Trophoblast cell (in vitro differentiated cells and primary cell): ENCODE data around the gene STKLD1.

Source experiments
- DNase-seq, 2 donors: peaks; one replicate each; pipeline ENCODE4 v3.0.0-alpha.2; 2016
- H2AFZ ChIP-seq: 2 replicates; pipeline ENCODE4 v1.6.1; 2013; ENCODE audit warnings: low read length, moderate library complexity, mild to moderate bottlenecking; ENCODE audit not compliant: insufficient read depth, poor library complexity
- H2AK5ac ChIP-seq: 2 replicates; pipeline ENCODE4 v1.6.1; 2013; ENCODE audit warnings: mild to moderate bottlenecking, low read length
- H2BK120ac ChIP-seq: 2 replicates; pipeline ENCODE4 v1.6.1; 2013; ENCODE audit warnings: low read length, mild to moderate bottlenecking, moderate library complexity; ENCODE audit not compliant: insufficient read depth, poor library complexity
- H2BK12ac ChIP-seq: 2 replicates; pipeline ENCODE4 v1.6.1; 2013; ENCODE audit warnings: mild to moderate bottlenecking, low read length, moderate library complexity
- H2BK5ac ChIP-seq: 2 replicates; pipeline ENCODE4 v1.6.1; 2013; ENCODE audit warnings: low read length, low read depth, moderate library complexity, mild to moderate bottlenecking; ENCODE audit not compliant: poor library complexity
- H3K14ac ChIP-seq: 2 replicates; pipeline ENCODE4 v1.6.1; 2013; ENCODE audit warnings: mild to moderate bottlenecking, low read length
- H3K18ac ChIP-seq: 2 replicates; pipeline ENCODE4 v1.6.1; 2013; ENCODE audit warnings: mild to moderate bottlenecking, low read length
- H3K23ac ChIP-seq: 2 replicates; pipeline ENCODE4 v1.6.1; 2013; ENCODE audit warnings: low read length
- H3K27ac ChIP-seq: 2 replicates; pipeline ENCODE4 v1.5.1; 2013; ENCODE audit warnings: low read depth, mild to moderate bottlenecking, inconsistent platforms, low read length, moderate library complexity
- H3K27me3 ChIP-seq: 2 replicates; pipeline ENCODE4 v1.6.1; 2013; ENCODE audit warnings: inconsistent platforms, mild to moderate bottlenecking, low read length, moderate library complexity; ENCODE audit not compliant: insufficient read depth
- H3K36me3 ChIP-seq, 2 experiments: 1 replicate in 1 of 2; 2 replicates in 1 of 2; pipeline ENCODE4 v1.6.1; 2013; ENCODE audit warnings: low read length in 2 of 2, mild to moderate bottlenecking in 2 of 2, moderate library complexity in 1 of 2; ENCODE audit not compliant: insufficient read depth in 2 of 2, control insufficient read depth in 1 of 2
- H3K4ac ChIP-seq: 2 replicates; pipeline ENCODE4 v1.6.1; 2013; ENCODE audit warnings: low read depth, mild to moderate bottlenecking, low read length, moderate library complexity
- H3K4me1 ChIP-seq, 2 experiments: 1 replicate in 1 of 2; 2 replicates in 1 of 2; pipeline ENCODE4 v1.6.1; 2013; ENCODE audit warnings: low read length in 2 of 2, mild to moderate bottlenecking in 2 of 2, moderate library complexity in 1 of 2; ENCODE audit not compliant: insufficient read depth in 2 of 2, control insufficient read depth in 1 of 2
- H3K4me2 ChIP-seq: 2 replicates; pipeline ENCODE4 v1.6.1; 2013; ENCODE audit warnings: inconsistent platforms, mild to moderate bottlenecking, low read length, moderate library complexity
- H3K4me3 ChIP-seq: 2 replicates; pipeline ENCODE4 v1.5.1; 2013; ENCODE audit warnings: mild to moderate bottlenecking, low read depth, low read length, inconsistent platforms
- H3K79me1 ChIP-seq: one replicate; pipeline ENCODE4 v1.6.1; 2013; ENCODE audit warnings: low read length
- H3K79me2 ChIP-seq: 2 replicates; pipeline ENCODE4 v1.6.1; 2013; ENCODE audit warnings: low read length, mild to moderate bottlenecking; ENCODE audit not compliant: control insufficient read depth, insufficient read depth, poor library complexity
- H3K9ac ChIP-seq: 2 replicates; pipeline ENCODE4 v1.6.1; 2013; ENCODE audit warnings: mild to moderate bottlenecking, low read length
- H3K9me3 ChIP-seq: 2 replicates; pipeline ENCODE4 v1.6.1; 2013; ENCODE audit warnings: low read depth, mild to moderate bottlenecking, control low read depth, inconsistent platforms, low read length; ENCODE audit not compliant: insufficient read depth
- H4K12ac ChIP-seq: 2 replicates; pipeline ENCODE4 v1.6.1; 2013; ENCODE audit warnings: low read depth, mild to moderate bottlenecking, low read length, moderate library complexity
- H4K8ac ChIP-seq: 2 replicates; pipeline ENCODE4 v1.6.1; 2013; ENCODE audit warnings: low read depth, mild to moderate bottlenecking, low read length, moderate library complexity
- H4K91ac ChIP-seq: one replicate; pipeline ENCODE4 v1.6.1; 2013; ENCODE audit warnings: low read depth, mild to moderate bottlenecking, low read length, moderate library complexity
- WGBS: extraction: QIAGEN DNeasy Blood & Tissue Kit; methylation state at CpG from one replicate; pipeline ENCODE4 v1.1.7; 2013; ENCODE audit warnings: missing lambda C conversion rate; ENCODE audit not compliant: insufficient read length, insufficient coverage; ENCODE audit errors: extremely low coverage; 5-methylcytosine and 5-hydroxymethylcytosine counted together

Gene STKLD1

GRCh38 chr9:133342069-133342406, 34.1 kb upstream of the STKLD1 start:
- H3K23ac ChIP-seq = no peak overlapping the region
- no peaks in the 10 kb centered on the region for H3K27me3 ChIP-seq
- H3K4me1 ChIP-seq = peaks cover 4 to 6% of the 10 kb centered on the region in 2 experiments
- H2AFZ ChIP-seq = no peak overlapping the region
- H3K36me3 ChIP-seq = peaks cover 63 to 74% of the 10 kb centered on the region in 2 experiments
- no peaks in the 10 kb centered on the region for H3K79me1 ChIP-seq
- no peak overlapping the region for H2BK120ac ChIP-seq
- no peak overlapping the region for H2BK12ac ChIP-seq
- H3K14ac ChIP-seq = no peak overlapping the region
- no peak overlapping the region for H4K8ac ChIP-seq
- no peak overlapping the region for H2AK5ac ChIP-seq
- H3K18ac ChIP-seq = no peak overlapping the region
- H3K27ac ChIP-seq = no peak overlapping the region
- H4K91ac ChIP-seq = no peak overlapping the region
- peaks cover 1% of the 10 kb centered on the region for H3K9me3 ChIP-seq
- DNase-seq = no peak
- H4K12ac ChIP-seq = no peak overlapping the region
- H3K4ac ChIP-seq = no peak overlapping the region
- no peaks in the 10 kb centered on the region for H3K79me2 ChIP-seq
- H3K4me2 ChIP-seq = no peak overlapping the region
- H2BK5ac ChIP-seq = no peak overlapping the region
- H3K9ac ChIP-seq = no peak overlapping the region
- H3K4me3 ChIP-seq = no peak overlapping the region
- WGBS = no CpG with 5 or more reads among the region's 12 CpGs

DNA sequence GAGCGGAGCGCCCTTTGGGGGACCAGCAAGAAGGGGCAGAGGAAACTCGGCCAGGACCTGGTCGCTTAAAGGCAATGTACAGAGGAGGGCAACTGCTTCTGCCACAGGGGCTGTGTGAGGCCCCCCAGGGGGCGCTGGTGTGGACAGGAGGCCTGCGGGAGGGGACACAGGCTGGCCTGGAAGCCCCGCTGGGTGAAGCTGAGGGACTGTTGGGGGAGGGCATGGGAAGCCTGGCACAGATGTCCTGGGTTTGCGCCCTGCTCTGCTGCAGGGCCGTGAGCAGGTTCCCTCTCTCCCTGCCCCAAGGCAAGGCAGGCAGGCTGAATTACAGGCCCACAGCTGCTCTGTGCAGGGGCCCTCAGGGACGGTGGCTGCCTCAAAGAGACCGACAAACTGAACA, 33.6 kb upstream of the STKLD1 start:
- H3K27ac ChIP-seq = no peak overlapping the region
- no peak overlapping the region for H4K8ac ChIP-seq
- H3K9ac ChIP-seq = no peak overlapping the region
- no peak overlapping the region for H4K91ac ChIP-seq
- no peak overlapping the region for H2BK5ac ChIP-seq
- no peak overlapping the region for H3K23ac ChIP-seq
- H3K4me2 ChIP-seq = no peak overlapping the region
- H3K4me1 ChIP-seq = peaks cover 4 to 6% of the 10 kb centered on the region in 2 experiments
- H3K79me2 ChIP-seq = peaks cover 3% of the 10 kb centered on the region
- no peak overlapping the region for H3K18ac ChIP-seq
- no peaks in the 10 kb centered on the region for H3K27me3 ChIP-seq
- H3K4me3 ChIP-seq = no peak overlapping the region
- H4K12ac ChIP-seq = no peak overlapping the region
- no peak overlapping the region for H3K4ac ChIP-seq
- H2BK12ac ChIP-seq = no peak overlapping the region
- no peak overlapping the region for H3K14ac ChIP-seq
- H3K9me3 ChIP-seq = peaks cover 1% of the 10 kb centered on the region
- H3K79me1 ChIP-seq = peaks cover 3% of the 10 kb centered on the region
- peaks cover 63 to 74% of the 10 kb centered on the region in 2 experiments for H3K36me3 ChIP-seq
- WGBS = no CpG with 5 or more reads among the region's 11 CpGs
- no peak overlapping the region for H2AK5ac ChIP-seq
- no peak for DNase-seq
- no peak overlapping the region for H2BK120ac ChIP-seq
- H2AFZ ChIP-seq = no peak overlapping the region

DNA sequence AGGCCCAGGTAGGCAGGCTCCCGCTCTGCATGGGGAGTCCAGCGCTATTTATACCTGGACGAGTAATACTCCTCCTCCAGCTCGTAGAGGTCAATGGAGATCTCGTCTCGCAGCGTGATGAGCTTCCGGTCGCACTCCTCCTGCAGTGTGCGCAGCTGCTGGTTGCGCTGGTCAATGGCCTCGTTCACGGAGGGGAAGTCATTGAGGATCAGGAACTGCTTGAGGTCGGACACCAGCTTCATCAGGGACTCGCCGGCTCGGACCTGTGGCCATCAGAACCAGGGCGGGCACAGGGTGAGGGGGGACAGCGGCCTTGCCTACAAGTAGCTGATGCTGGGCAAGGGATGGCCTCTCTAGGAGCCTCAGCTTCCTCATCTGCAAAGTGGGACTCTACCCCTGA, 32.1 kb upstream of the STKLD1 start:
- Histone ChIP-seq H3K79me1 (peaks cover 12% of the 10 kb centered on the region), H2BK12ac (no peak overlapping the region), H3K4me1 (peaks cover 4 to 7% of the 10 kb centered on the region in 2 experiments), H3K18ac (no peak overlapping the region), H3K4me2 (no peak overlapping the region), H3K27ac (no peak overlapping the region), H2BK5ac (no peak overlapping the region), H3K4me3 (no peak overlapping the region), H4K12ac (no peak overlapping the region), H3K27me3 (no peaks in the 10 kb centered on the region), H3K9ac (no peak overlapping the region), H3K4ac (no peak overlapping the region), H2BK120ac (no peak overlapping the region), H2AK5ac (no peak overlapping the region), H3K79me2 (peaks cover 12% of the 10 kb centered on the region), H3K9me3 (peaks cover 1% of the 10 kb centered on the region), H3K23ac (no peak overlapping the region), H2AFZ (no peak overlapping the region), H4K8ac (no peak overlapping the region), H3K36me3 (peaks cover 67 to 74% of the 10 kb centered on the region in 2 experiments), H4K91ac (no peak overlapping the region), H3K14ac (no peak overlapping the region)
- no CpG with 5 or more reads among the region's 19 CpGs for WGBS
- DNase-seq = no peak

GRCh38 chr9:133344979-133345378, 31.2 kb upstream of the STKLD1 start:
- Histone ChIP-seq H4K8ac (no peak overlapping the region), H3K9ac (no peak overlapping the region), H3K79me1 (peaks cover 12% of the 10 kb centered on the region), H3K4ac (no peak overlapping the region), H3K23ac (no peak overlapping the region), H4K91ac (no peak overlapping the region), H3K4me1 (peaks cover 4 to 10% of the 10 kb centered on the region in 2 experiments), H3K18ac (no peak overlapping the region), H3K9me3 (peaks cover 1% of the 10 kb centered on the region), H2AK5ac (no peak overlapping the region), H2BK5ac (no peak overlapping the region), H2BK120ac (no peak overlapping the region), H3K27me3 (no peaks in the 10 kb centered on the region), H4K12ac (no peak overlapping the region), H3K4me2 (no peak overlapping the region), H3K36me3 (peaks cover 72 to 75% of the 10 kb centered on the region in 2 experiments), H2BK12ac (no peak overlapping the region), H3K4me3 (no peak overlapping the region), H3K79me2 (peaks cover 13% of the 10 kb centered on the region), H3K27ac (no peak overlapping the region), H3K14ac (no peak overlapping the region), H2AFZ (no peak overlapping the region)
- no peak for DNase-seq
- WGBS = no CpG with 5 or more reads among the region's 12 CpGs
